Astrocyte of the cerebellum (primary cell): ENCODE data around the gene PTGER1.

Experiments
- DNase-seq: peaks from one replicate; pipeline ENCODE4 v3.0.0-alpha.2; 2011; ENCODE audit warnings: low read depth
- H3K4me3 ChIP-seq: 2 replicates; pipeline ENCODE4 v1.5.1; 2011; ENCODE audit warnings: mild to moderate bottlenecking, low read depth, low read length, moderate library complexity
- in situ Hi-C: cut with HindIII; loops from 2 replicates; pipeline ENCODE4 v1.10.0; 2017; ENCODE audit warnings: low sequenced_read_pairs
- TF ChIP-seq, protein P1 (sequence below): IDR thresholded peaks from 2 replicates; pipeline ENCODE4 v1.5.1; 2012; ENCODE audit warnings: low read length, low read depth, moderate library complexity, mild to moderate bottlenecking; ENCODE audit errors: missing control alignments

PTGER1 gene

DNA sequence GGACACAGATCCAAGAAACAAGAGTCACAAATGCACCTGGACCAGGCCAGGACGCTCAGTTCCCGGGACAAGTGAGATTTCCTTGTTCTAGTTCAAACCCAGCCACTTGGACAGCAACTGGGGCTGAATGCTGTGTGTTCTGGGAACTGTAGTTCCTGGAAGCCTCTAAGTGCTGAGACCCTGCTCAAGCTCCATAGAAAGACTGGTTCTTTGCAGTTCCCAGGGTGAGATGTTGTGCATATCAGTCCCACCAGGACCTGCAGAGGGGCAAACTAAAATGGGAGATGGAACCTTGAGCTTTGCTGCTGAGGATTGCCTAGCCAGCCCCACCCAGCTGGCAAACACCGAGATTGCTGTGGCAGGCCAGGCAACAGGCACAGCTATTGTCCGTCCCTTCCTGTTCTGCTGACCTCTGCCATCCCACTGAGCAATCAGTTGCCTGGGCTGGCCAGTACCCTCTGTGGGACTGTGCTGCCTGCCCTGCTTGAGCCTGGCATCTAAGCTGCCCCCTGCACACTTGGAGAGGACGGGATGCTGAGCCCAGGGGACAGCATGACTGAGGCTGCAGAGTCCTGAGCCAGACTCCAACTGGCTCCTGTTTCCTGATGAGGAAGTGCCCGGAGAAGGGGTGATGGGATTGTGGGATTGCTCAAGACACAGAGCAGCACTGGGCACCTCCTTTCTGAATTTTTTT, 22.2 kb upstream of the PTGER1 start:
- no peak overlapping the region for H3K4me3 ChIP-seq
- TF ChIP-seq, protein P1, sequence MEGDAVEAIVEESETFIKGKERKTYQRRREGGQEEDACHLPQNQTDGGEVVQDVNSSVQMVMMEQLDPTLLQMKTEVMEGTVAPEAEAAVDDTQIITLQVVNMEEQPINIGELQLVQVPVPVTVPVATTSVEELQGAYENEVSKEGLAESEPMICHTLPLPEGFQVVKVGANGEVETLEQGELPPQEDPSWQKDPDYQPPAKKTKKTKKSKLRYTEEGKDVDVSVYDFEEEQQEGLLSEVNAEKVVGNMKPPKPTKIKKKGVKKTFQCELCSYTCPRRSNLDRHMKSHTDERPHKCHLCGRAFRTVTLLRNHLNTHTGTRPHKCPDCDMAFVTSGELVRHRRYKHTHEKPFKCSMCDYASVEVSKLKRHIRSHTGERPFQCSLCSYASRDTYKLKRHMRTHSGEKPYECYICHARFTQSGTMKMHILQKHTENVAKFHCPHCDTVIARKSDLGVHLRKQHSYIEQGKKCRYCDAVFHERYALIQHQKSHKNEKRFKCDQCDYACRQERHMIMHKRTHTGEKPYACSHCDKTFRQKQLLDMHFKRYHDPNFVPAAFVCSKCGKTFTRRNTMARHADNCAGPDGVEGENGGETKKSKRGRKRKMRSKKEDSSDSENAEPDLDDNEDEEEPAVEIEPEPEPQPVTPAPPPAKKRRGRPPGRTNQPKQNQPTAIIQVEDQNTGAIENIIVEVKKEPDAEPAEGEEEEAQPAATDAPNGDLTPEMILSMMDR, result no peak
- DNase-seq, result no peak
- in situ Hi-C loops, result no loop called here

- peak overlapping the region; percentile 34 for H3K4me3 ChIP-seq
- TF ChIP-seq, protein P1, result no peak
- no peak for DNase-seq
- in situ Hi-C loops, result no loop called here
Measured at GRCh38 chr19:14496834-14497227, 21.7 kb upstream of the PTGER1 start.

DNA sequence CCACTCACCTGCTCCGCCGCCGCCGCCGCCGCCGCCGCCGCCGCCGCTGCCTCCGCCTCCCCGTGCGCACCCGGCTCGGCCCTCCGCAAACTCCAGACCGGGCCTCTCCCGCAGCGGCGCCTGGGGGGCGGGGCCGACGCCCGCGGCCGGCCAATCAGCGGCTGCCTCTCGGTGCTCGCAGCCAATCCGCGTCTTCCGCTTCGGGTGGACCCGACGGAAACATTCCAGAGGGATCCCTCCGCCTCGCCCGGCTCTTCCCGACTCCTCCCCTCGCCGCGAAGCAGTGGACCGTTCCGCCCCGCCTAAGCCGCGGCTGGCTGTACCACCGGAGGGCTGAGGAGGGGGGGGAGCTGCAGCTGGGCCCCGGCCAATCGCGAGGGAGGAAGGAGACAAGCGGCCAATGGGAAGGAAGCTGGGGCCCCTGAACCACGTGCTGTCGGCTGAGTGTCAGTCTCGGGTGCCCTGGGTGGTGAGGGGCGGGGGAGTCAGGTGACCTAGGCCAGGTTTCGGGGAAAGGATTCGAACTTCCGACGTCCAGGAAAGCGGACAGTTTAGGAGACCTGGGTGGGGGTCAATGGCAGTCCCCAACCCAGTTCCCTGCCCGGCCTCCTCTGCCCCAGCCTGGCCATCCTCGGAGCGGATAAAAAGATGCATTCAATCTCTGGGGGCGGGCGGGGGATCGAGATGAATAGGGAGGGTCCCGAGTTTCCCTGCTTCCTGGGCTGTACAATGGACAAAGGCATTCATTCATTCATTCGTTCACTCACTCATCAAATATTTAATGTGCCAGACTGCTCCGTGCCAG, 21.1 kb upstream of the PTGER1 start, which contains the start of gene GIPC1:
GIPC1 (minus strand) TSS at position 99 of the 805 bp plus-strand sequence. CDS start 13,151 bp downstream, outside the sequence.
- peak; percentile 96 for DNase-seq
- in situ Hi-C loops, result no loop called here
- TF ChIP-seq, protein P1, result no peak
- H3K4me3 ChIP-seq, result peak within 1 kb of the TSS; percentile 66

GRCh38 chr19:14495672-14496028, 20.5 kb upstream of the PTGER1 start:
- peak overlapping the region; percentile 66 for H3K4me3 ChIP-seq
- no peak for DNase-seq
- in situ Hi-C loops, result no loop called here
- TF ChIP-seq, protein P1, result no peak

DNA sequence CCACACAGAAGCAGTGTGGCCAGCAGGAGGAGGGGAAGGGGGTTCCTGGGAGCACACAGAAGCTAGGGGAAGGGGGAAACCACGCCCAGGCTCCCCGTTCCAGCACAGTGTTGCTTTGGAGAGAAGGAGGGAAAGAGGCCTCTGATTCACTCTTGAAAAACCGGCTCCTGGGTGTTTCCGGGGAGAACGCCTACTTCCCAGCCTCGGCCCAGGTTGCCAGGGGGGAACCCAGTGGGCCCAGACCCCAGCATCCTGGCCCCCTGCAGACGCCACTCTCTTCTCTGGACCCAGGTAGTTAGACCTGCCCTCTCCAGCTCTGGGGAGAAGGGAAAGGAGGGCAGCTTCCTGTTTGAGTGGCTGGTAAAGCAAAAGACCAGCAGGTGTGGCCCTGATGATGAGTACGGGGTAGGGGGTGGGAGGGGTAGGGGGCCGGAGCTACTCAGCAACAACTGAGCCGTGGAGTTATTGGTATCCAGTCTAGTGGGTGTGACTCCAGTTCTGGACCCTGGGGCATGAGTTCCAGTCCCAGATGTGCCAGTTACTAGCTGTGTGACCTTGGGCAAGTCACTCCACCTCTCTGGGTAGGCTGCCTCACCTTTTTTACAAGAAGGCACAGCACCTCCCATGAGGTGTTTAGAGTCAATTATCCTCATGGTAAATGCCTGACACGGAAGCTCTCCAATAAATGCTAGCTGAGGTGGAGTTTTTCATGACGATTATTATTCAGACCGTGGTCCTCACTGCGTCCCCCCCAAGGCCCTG, 19.9 kb upstream of the PTGER1 start:
- in situ Hi-C loops, result no loop called here
- TF ChIP-seq, protein P1, result no peak
- H3K4me3 ChIP-seq, result peak overlapping the region; percentile 66
- no peak for DNase-seq

GRCh38 chr19:14494411-14494810, 19.3 kb upstream of the PTGER1 start:
- peak overlapping the region; percentile 66 for H3K4me3 ChIP-seq
- no peak for DNase-seq
- in situ Hi-C loops, result no loop called here
- TF ChIP-seq, protein P1, result no peak
